Measurements from ENCODE around the gene ARID1B.
"Not testable (repeated sequence)": the region's sequence is repeated elsewhere in the genome, so short reads cannot be mapped to it uniquely, and the experiment has no call there.

Gene ARID1B

DNA sequence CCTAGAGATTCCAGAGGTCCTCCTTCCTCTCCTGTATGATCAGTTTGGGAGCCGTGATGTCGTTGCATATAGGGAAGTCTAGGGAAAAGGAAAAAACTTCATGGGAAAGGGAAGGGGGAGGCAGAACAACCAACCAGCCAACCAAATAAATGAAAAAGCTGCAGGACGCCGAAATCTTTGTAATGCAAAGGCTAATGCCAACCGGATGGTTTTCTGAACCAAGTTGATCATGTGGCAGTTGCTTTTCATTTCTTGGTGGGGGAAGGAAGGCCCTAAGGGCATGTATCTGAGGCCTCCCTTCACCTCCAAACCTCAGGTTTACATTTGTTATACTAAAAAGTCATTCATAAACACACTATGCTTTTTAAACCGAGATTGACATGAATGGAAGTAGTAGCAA is 167.2 kb downstream of the ARID1B start:
- DNase-seq, result no peak

DNA sequence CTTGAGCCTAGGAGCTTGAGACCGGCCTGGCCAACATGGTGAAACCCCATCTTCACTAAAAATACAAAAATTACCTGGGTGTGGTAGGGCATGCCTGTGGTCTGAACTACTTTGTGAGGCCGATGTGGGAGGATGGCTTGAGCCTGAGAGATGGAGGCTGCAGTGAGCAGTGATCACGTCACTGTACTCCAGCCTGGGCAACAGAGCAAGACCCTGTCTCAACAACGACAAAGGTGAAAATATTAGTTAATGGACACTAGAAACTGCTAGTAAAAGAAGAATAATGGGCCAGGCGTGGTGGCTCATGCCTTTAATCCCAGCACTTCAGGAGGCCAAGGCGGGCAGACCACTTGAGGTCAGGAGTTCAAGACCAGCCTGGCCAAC is 168.6 kb downstream of the ARID1B start:
- DNase-seq, result not testable (repeated sequence)

DNA sequence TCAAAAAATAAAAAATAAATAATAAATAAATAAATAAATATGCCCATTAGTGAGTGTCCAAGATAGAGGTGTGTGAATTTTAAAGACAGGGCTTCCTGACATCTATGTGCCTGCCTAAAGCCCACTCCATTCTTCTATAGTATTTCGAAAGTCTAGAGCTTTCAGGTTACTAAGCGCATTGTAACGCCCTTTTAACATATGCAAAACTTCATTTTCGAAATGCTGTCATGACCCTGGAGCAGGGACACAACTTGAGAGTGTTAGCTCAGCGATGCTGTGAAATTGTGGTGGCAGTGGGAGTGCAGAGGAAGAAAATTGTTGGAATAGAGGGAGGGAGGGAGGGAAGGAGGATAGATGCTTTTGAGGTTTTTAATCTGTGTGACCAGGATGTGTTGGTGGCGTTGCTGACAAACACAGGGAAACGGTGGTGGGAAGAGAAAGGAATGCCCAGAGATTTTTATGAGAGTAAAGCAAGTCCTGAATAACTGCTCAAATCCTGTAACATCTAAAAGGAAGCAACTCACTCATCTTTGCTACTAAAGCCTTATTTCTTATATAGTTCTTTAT is 169.3 kb downstream of the ARID1B start:
- no peak for DNase-seq

DNA sequence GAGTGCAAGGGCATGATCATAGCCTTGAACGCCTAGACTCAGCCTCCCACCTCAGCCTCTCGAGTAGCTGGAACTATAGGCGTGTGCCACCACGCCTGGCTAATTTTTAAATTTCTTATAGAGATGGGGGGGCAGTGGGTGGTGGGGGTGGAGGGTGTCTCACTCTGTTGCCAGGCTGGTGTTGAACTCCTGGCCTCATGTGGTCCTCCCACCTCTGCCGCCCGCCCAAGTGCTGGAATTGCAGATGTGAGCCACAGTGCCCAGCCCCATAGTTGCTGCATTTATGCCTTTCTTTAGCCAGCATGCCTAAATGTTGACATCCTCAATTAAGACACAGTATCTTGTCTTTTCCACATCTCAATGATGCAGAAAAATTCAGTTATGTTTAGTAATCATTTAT is 171.1 kb downstream of the ARID1B start:
- no peak for DNase-seq

DNA sequence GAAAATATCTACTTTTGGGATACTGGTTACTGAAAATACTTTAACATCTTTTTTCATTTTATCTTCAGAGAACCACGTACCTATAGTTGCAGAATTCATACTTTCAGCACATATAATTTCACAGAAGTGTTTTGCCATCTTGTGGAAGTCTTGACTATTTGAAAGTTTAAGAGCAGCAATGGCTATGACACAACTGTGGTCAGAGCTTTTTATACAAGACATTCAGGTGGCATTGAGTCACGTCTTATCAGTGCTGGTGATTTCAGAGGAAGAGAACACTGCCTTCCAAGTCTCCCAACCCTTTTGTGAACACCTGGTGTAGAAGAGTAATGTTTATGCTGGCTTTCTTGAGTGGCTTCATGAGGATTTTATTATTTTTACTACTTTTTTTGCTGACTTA is 171.6 kb downstream of the ARID1B start:
- no peak for DNase-seq

DNA sequence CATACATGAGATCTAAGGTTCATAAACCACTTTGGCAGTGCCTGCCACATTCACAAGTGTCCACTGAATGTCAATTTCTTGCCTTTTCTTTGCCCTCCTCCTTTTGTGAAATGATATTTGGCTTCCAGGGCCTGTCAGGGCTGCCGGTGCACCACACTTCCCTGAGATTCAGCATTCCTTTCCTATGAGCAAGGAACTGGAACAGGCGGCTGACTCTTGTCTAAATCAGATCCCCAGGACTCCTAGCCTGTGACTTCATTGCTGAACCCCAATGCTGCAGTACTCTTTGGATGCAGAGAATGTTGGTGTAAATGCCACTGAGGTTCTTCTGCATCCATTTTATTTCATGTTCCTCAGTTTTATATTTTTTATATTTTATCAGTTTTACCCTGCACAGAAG is 172.2 kb downstream of the ARID1B start:
- no peak for DNase-seq

DNA sequence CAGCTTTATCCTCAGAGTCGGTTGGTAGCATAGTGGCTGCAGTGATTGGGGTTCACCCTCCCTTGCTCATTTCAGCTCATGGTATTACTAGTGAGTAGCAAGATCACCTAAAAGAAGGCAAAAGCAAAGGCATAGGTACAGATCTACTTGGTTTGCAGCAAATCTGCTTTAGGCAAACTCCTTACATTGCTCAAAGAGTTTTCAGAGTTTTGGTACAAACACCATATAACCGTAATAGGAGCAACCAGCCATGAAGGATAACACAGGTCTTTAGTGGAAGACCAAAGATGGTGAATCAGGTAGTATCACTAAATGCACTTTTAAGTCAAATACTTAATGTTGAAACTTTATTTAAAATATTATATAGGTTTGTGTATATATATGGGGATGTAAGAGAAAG is 172.9 kb downstream of the ARID1B start:
- DNase-seq, result no peak

DNA sequence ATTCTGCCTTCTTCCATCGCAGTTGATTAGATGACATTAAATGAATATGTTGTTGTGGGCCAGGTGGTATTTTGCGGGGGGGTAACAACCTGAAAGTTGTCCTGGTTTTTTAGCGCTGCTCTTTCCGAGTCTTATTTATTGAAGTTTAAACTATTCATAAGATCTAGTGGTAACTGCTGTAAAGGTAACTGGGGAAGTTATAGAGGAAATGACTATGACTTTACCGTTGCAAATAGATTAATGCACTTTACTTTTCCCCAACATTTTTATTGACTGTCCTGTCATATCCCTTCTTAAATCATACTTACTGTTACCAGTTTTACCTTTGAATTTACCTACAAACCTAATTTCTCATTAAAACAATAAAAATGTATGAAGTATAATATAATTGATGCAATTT is 173.4 kb downstream of the ARID1B start:
- DNase-seq, result no peak

DNA sequence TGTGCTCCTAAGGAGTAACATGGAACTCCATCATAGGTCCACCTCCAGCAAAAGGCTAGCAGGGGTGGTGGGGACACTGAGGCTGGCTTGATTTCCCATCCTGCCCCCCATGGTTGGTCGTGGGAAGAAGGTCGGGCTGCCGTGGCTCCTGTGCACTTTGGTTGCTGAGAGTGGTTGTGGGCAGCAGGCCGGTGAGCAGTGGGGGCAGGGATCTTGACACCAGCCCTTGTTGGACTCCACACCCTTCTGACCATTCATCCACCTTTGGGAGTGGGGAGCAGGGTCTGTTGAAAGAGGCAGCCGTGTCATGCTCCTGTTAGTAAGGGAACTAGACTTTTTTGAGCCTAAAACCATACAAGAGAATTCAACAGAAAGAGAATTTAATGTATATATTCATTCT is 175.2 kb downstream of the ARID1B start:
- no peak for DNase-seq

DNA sequence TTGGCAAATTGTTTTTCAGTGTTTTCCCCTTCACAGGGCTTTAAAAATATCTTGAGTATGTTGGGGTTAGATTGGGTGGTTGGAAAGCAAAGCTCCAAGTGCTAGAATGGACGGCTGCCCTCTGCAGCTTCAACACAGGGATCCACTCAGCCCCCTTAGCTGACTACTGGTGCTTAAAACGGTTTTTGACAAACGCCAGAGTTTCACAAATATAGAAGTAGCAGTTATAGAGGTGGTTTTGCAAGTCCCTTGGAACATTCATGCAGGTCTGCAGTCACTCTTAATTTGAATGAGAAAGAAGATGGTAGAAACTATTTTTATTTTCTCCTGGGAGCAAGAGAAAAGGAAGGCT is 175.9 kb downstream of the ARID1B start:
- no peak for DNase-seq

DNA sequence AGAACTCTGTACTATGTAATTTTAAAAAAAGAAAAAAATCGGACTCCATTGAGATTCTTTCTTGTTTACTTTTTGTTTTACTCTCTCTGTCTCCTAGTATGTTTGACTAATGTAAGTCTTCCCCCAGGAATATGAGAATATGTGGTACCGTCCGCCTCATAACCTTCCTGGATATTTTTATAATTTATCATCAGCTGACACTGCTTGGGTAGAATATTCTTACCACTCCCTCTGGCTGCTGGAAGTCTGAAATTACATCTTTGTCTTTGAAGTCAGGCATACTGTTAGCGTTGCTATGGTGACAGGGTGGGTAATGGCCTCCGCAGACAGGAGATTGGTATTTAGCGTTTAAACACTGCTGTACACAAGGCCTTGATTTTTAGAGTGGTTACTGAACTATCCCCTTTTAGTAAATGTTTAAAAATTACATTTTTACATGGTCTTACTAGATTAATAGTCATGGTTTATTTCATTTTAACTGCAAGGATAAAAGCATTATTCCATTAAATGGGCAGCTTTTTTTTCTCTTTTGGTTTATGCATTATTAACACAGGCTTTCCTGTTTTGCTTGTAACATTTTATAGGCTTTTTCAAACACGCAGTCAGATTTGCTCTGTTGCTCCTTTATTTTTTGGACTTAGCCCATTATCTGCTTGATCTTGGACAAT is 176.4 kb downstream of the ARID1B start:
- DNase-seq, result peak; percentile 95

DNA sequence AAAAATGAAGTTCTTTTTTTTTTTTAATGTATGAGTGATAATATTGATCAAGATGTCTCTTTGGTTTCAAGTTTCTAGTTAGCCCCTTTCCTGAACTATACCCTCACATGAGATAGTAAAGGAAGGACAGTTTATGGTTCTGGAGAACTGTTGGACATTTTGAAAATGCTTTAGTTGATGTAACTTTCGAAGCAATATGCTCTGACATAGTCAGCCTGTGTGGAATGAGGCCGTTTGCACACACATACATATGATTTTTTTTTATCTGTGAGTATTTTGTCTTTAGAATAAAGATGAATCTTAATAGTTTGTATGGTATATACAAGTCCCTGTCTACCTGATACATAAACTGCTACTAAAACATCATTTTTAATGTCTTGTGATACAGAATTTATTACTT is 177.0 kb downstream of the ARID1B start:
- no peak for DNase-seq

DNA sequence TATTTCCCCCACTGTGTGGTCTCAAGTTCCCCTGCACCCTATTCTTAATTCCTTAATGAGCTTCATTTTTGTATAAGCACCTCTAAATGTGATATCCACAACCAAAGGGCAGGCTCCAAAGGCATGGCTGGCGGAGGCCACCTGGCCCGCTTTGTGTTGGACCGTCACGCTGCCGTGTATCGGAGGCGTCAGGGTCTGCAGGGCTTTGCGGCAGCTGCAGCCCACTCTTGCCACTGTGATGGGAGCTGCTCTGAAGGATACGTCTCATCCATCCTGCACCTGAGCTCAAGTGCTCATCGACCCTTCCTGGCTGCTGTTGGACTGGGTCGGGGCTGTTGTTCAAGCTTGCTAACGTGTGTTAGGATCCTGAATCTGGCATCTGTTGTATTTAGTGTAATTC is 177.6 kb downstream of the ARID1B start:
- no peak for DNase-seq

DNA sequence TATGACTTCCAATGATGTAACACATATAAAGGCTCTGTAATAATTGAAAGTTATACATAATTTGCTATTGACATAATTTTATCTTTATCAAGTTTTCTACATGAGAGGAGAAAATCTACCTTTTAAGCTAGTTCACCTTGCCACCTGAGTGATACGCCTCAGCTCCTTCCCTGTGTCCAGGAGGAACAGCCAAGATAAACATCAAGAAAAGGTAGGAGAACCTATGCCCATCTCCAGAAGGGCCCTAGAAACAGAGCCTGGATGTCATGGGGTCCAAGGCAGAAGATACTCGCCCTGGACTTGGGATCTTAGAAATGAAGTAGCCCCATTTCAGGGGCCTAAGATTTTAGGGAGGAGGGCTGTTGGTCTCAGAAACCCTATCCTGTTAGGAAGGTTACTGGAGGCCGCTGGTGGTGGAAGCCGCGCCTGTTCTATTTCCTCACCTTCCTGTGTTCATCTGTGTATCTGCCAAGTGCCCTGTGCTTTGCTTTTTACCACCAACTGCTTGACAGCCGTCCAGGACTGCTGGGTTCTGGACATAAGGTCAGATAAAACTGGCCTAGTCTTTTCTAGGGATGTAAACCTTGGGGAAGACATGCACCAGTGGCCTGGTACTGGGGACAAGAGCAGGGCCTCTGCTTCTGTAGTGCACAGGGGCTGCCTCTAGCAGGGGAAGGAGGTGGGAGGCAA is 178.5 kb downstream of the ARID1B start:
- DNase-seq, result no peak

DNA sequence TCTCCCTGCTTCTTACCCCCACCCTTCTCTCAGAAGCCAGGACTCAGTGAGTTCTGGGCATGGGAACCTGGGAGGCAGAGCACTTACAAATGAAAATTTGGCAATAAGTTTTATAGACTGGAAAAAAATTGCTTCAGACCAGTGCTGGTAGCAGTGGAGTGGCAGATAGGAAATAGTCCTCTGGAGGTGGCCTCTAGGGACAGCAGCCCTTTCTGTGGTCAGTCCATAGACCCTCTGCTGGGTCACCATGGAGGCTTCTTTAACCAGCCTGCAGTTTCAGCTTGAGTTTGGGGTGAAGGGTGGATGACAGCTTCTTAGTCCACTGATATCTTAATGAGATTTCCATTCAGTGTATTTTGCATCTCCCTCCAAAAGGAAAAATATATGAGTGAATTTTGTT is 179.1 kb downstream of the ARID1B start:
- DNase-seq, result no peak

DNA sequence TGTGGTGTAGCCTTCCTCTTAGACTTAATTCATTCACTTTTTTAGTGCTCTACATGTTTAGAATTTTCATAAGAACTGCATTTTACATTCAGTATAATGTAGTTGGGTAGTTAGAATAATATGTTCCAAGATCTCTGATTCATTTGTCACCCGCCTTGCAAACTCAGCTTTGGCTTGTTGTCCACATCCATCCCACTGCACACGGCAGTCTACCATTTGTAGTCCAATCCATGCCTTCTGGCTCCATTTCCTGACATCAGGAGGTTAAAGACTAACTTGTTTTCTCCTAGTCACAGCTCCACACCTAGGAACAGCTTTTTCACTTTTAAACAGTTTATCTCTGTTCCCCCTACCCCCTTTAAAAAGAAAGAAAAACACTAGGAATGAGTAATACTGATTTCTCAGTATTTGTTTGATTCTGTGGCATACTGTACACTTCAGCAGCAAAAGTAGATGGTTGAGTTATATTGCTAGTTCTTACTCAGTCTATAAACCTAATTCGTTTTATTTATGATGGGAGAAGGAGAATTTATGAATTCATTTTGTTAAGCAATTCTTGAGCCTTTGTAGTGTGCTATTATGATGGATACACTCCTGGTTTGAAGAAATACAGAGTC is 180.9 kb downstream of the ARID1B start:
- DNase-seq, result no peak

DNA sequence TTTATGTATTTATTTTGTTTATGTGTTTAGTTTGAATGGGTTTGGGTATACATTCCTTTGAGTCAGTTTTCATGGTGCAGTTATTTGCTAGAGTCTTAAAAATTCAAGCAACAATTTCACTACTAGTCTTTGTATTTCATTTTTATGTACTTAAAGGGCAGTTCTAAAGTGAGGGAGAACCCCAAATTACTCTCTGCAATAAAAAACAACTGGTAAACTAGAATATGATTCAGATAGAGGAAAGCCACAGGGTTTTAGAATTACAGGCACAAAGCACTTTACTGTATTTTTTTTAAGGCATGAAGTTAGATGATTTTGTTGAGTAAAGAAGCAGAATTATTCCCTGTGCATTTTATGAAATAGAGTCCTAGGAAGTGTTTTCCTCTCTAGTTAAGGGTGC is 183.3 kb downstream of the ARID1B start:
- DNase-seq, result no peak

DNA sequence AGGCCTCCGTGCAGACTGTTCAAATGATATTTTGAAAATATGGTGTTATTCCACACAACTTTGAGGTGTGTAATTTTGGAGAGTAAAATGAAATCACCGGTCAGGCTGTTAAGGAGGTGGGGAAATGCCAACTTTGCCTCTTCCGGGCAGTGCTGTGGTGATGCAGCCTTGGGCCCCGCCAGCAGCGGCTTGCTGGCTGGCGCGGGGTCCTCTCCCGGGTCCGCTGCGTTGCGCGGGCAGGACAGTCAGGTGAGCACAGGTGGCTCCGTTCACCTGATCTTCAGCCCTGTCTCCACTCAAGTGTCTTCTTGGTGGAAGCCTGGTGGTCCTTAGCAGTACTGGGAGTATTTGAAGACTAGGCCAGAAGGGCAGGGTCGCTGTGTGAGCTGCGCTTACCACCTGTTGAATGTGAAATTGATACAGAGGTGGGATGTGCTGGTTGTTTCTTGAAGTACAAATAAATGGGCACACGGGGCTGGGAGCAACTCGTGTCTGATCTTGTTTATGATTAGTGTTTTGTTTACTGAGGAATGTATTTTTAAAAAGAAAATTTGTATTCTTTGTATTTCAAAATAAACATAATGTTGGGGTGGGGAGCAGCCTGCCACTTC is 184.2 kb downstream of the ARID1B start:
- DNase-seq, result no peak

DNA sequence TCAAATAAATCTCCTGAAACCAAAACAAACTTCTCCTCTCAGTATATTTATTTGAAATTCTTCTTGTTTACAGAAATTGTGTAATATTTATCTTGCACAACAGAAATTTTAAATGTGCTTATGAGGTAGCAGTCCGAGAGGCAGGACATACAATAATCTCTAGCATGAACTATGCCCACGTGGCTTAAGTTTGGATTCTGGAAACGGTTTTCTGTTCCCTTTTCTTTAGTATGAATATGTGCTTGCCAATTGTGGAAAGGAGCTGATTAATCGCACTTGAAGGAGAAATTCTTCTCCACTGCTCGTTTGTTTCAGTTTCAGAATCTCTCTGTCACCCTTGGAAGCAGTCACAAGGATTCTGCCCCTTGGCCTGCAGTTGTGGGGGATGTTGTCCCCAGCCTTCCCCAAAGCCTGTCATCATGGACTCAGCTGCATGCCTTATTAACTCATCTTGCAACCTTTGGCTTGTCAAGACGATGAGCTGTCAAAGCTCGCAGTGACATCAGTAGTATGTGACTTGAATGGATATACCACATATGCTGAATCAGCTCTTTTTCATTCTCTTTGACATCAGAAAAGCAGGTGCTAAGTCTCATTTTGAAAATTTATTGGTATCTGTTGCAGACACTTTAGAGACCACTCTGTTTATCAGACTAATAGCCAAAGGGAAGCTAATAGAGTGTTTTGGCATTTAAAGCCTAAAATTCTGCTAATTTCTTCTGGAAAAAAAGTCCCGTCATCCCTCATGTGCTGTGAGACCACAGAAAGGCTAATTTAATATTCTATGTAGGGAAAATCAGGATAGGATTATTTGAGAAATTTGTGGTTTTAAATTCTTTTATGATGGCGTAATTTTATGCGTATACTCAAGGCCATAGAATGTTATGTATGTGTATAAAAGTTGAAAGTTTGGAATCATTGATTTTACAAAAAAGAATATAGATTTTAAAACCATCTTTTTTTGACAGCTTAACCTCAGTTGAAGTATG is 186.8 kb downstream of the ARID1B start:
- DNase-seq, result no peak

DNA sequence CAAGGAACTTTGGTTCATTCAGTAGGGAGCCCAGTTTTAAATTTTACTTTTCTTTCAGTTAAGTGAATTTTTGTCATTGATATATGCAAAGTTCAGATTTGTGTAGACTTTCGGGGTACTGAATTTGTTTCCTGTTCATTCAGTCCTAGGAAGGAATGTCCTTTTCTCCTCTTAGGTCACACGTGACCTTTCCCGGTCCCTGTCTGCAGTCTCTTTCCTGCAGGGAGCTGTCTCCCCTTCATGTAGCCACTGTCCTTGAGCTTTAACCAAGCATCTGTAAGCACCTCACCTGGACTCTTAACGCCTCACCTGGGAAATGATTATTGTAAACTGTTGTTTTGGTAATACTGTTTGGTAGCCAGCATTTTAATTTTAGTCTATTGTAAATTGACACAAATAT is 190.7 kb downstream of the ARID1B start:
- DNase-seq, result no peak

DNA sequence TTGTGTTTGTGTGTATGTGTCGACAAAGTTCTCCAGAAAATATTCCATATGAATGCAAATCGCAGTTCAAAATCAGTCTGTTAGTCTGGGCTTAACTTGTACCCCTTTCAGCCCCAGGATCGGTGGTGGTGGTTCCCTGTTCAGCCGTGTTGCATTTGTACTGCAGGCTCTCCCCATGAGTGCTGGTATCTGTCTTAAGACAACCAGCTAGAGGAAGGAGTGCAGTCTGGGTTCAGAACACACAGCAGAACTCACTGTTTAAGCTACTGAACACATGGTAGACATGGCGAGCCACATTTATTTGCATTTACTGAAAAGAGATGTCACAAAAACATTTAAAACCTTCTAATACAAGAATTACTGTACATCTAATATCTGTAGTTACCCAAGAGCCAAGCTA is 192.1 kb downstream of the ARID1B start:
- no peak for DNase-seq

DNA sequence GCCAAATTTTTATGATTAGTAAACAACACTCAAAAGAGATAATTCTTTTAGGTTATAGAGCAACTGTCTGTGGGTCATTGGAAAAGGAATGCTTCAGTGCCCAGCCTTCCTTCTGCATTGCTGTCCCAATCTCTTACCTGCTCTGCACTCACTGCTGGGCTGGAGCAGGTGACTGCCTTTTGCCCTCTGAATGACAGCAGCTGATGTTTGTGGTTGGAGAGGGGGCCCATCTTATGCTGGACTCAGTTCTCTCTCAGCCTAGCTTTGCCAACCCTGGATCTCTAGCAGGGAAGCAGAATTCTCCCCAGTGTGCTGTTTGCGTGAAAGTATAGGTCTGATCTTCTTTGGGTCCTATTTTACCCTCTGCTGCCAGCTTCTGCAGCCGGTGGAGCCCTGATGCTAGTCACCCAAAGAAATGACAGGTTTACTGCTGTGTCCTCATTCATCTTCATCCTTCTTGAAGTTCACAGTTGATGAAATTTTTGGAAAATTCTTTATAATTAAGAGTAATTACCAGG is 193.5 kb downstream of the ARID1B start:
- no peak for DNase-seq

Measured in NCI-H748 treated with DMSO at 0.1 percent for 48 hours (cell line).